ENCODE results near the gene MAD2L1BP.
"Not testable (repeated sequence)": the region's sequence is repeated elsewhere in the genome, so short reads cannot be mapped to it uniquely, and the experiment has no call there.

MAD2L1BP gene

GRCh38 chr6:43625393-43625992 is 10.1 kb upstream of the MAD2L1BP start:
- Histone ChIP-seq H3K4me1 (ENCODE audit: control insufficient read depth, insufficient read depth, low read length, poor library complexity, severe bottlenecking) (peaks cover 13% of the 10 kb centered on the region), H3K9me3 (ENCODE audit: control insufficient read depth, low read length) (no peaks in the 10 kb centered on the region), H3K27ac (ENCODE audit: insufficient read depth, low read length, poor library complexity, severe bottlenecking) (no peak overlapping the region), H3K27me3 (replicated peaks; ENCODE audit: control insufficient read depth, insufficient read depth, low read length, poor library complexity, severe bottlenecking) (no peaks in the 10 kb centered on the region), H3K4me3 (ENCODE audit: insufficient read depth, low read depth, low read length, poor library complexity, severe bottlenecking) (no peak overlapping the region), H3K36me3 (ENCODE audit: control insufficient read depth, insufficient read depth, low read length) (peaks cover 53% of the 10 kb centered on the region)
- DNase-seq: no peak

GRCh38 chr6:43627008-43627825 is 8.4 kb upstream of the MAD2L1BP start:
- Histone ChIP-seq H3K27me3 (replicated peaks; ENCODE audit: control insufficient read depth, insufficient read depth, low read length, poor library complexity, severe bottlenecking) (no peaks in the 10 kb centered on the region), H3K9me3 (ENCODE audit: control insufficient read depth, low read length) (no peaks in the 10 kb centered on the region), H3K4me3 (ENCODE audit: insufficient read depth, low read depth, low read length, poor library complexity, severe bottlenecking) (no peak overlapping the region), H3K27ac (ENCODE audit: insufficient read depth, low read length, poor library complexity, severe bottlenecking) (no peak overlapping the region), H3K36me3 (ENCODE audit: control insufficient read depth, insufficient read depth, low read length) (peaks cover 36% of the 10 kb centered on the region), H3K4me1 (ENCODE audit: control insufficient read depth, insufficient read depth, low read length, poor library complexity, severe bottlenecking) (peaks cover 13% of the 10 kb centered on the region)
- DNase-seq: no peak

GRCh38 chr6:43628393-43629103 is 7.1 kb upstream of the MAD2L1BP start:
- Histone ChIP-seq H3K9me3 (ENCODE audit: control insufficient read depth, low read length) (no peaks in the 10 kb centered on the region), H3K4me3 (ENCODE audit: insufficient read depth, low read depth, low read length, poor library complexity, severe bottlenecking) (peak overlapping the region; percentile 84), H3K36me3 (ENCODE audit: control insufficient read depth, insufficient read depth, low read length) (peaks cover 26% of the 10 kb centered on the region), H3K27me3 (replicated peaks; ENCODE audit: control insufficient read depth, insufficient read depth, low read length, poor library complexity, severe bottlenecking) (no peaks in the 10 kb centered on the region), H3K27ac (ENCODE audit: insufficient read depth, low read length, poor library complexity, severe bottlenecking) (peak overlapping the region; percentile 78), H3K4me1 (ENCODE audit: control insufficient read depth, insufficient read depth, low read length, poor library complexity, severe bottlenecking) (peaks cover 13% of the 10 kb centered on the region)
- peak; percentile 13 to 38 (median 31) for DNase-seq

- peaks cover 13% of the 10 kb centered on the region for H3K4me1 ChIP-seq (ENCODE audit: control insufficient read depth, insufficient read depth, low read length, poor library complexity, severe bottlenecking)
Observed at GRCh38 chr6:43629104-43629504, 6.5 kb upstream of the MAD2L1BP start, which contains the start of gene GTPBP2. Gene GTPBP2 (minus strand): TSS chr6:43629264. CDS start chr6:43629162, 102 bp downstream.

GRCh38 chr6:43629505-43630300 is 5.9 kb upstream of the MAD2L1BP start:
- Histone ChIP-seq H3K4me1 (ENCODE audit: control insufficient read depth, insufficient read depth, low read length, poor library complexity, severe bottlenecking) (peaks cover 13% of the 10 kb centered on the region), H3K9me3 (ENCODE audit: control insufficient read depth, low read length) (no peaks in the 10 kb centered on the region), H3K4me3 (ENCODE audit: insufficient read depth, low read depth, low read length, poor library complexity, severe bottlenecking) (peak overlapping the region; percentile 84), H3K27ac (ENCODE audit: insufficient read depth, low read length, poor library complexity, severe bottlenecking) (peak overlapping the region; percentile 79), H3K27me3 (replicated peaks; ENCODE audit: control insufficient read depth, insufficient read depth, low read length, poor library complexity, severe bottlenecking) (no peaks in the 10 kb centered on the region), H3K36me3 (ENCODE audit: control insufficient read depth, insufficient read depth, low read length) (peaks cover 14% of the 10 kb centered on the region)
- peak; percentile 85 to 86 (median 85) for DNase-seq

More at GRCh38 chr6:43629104-43629504, 6.5 kb upstream of the MAD2L1BP start, which contains the start of gene GTPBP2:
- peak; percentile 90 to 95 (median 94) for DNase-seq
- peaks cover 20% of the 10 kb centered on the region for H3K36me3 ChIP-seq (ENCODE audit: control insufficient read depth, insufficient read depth, low read length)
- H3K27me3 ChIP-seq (replicated peaks; ENCODE audit: control insufficient read depth, insufficient read depth, low read length, poor library complexity, severe bottlenecking): no peaks in the 10 kb centered on the region
- H3K27ac ChIP-seq (ENCODE audit: insufficient read depth, low read length, poor library complexity, severe bottlenecking): peak within 1 kb of the TSS; percentile 79
- H3K9me3 ChIP-seq (ENCODE audit: control insufficient read depth, low read length): no peaks in the 10 kb centered on the region
- H3K4me3 ChIP-seq (ENCODE audit: insufficient read depth, low read depth, low read length, poor library complexity, severe bottlenecking): peak within 1 kb of the TSS; percentile 84

GRCh38 chr6:43630980-43631619 is 4.5 kb upstream of the MAD2L1BP start:
- Histone ChIP-seq H3K27me3 (replicated peaks; ENCODE audit: control insufficient read depth, insufficient read depth, low read length, poor library complexity, severe bottlenecking) (no peaks in the 10 kb centered on the region), H3K4me1 (ENCODE audit: control insufficient read depth, insufficient read depth, low read length, poor library complexity, severe bottlenecking) (peaks cover 22% of the 10 kb centered on the region), H3K27ac (ENCODE audit: insufficient read depth, low read length, poor library complexity, severe bottlenecking) (no peak overlapping the region), H3K36me3 (ENCODE audit: control insufficient read depth, insufficient read depth, low read length) (peaks cover under 1% of the 10 kb centered on the region), H3K9me3 (ENCODE audit: control insufficient read depth, low read length) (no peaks in the 10 kb centered on the region), H3K4me3 (ENCODE audit: insufficient read depth, low read depth, low read length, poor library complexity, severe bottlenecking) (no peak overlapping the region)
- no peak for DNase-seq

GRCh38 chr6:43633002-43633401 is 2.6 kb upstream of the MAD2L1BP start:
- H3K9me3 ChIP-seq (ENCODE audit: control insufficient read depth, low read length); H3K27me3 ChIP-seq (replicated peaks; ENCODE audit: control insufficient read depth, insufficient read depth, low read length, poor library complexity, severe bottlenecking); H3K4me3 ChIP-seq (ENCODE audit: insufficient read depth, low read depth, low read length, poor library complexity, severe bottlenecking); DNase-seq; H3K27ac ChIP-seq (ENCODE audit: insufficient read depth, low read length, poor library complexity, severe bottlenecking); H3K36me3 ChIP-seq (ENCODE audit: control insufficient read depth, insufficient read depth, low read length): not testable (repeated sequence)
- peaks cover 26% of the 10 kb centered on the region for H3K4me1 ChIP-seq (ENCODE audit: control insufficient read depth, insufficient read depth, low read length, poor library complexity, severe bottlenecking)

- Histone ChIP-seq H3K4me3 (ENCODE audit: insufficient read depth, low read depth, low read length, poor library complexity, severe bottlenecking) (peak overlapping the region; percentile 85), H3K27me3 (replicated peaks; ENCODE audit: control insufficient read depth, insufficient read depth, low read length, poor library complexity, severe bottlenecking) (no peaks in the 10 kb centered on the region), H3K4me1 (ENCODE audit: control insufficient read depth, insufficient read depth, low read length, poor library complexity, severe bottlenecking) (peaks cover 29% of the 10 kb centered on the region), H3K36me3 (ENCODE audit: control insufficient read depth, insufficient read depth, low read length) (no peaks in the 10 kb centered on the region), H3K9me3 (ENCODE audit: control insufficient read depth, low read length) (no peaks in the 10 kb centered on the region), H3K27ac (ENCODE audit: insufficient read depth, low read length, poor library complexity, severe bottlenecking) (peak overlapping the region; percentile 75)
- no peak for DNase-seq
Observed at GRCh38 chr6:43634702-43635303, 837 bp upstream of the MAD2L1BP start.

GRCh38 chr6:43636308-43636659 is 644 bp downstream of the MAD2L1BP start:
- H3K36me3 ChIP-seq (ENCODE audit: control insufficient read depth, insufficient read depth, low read length): peaks cover 10% of the 10 kb centered on the region
- H3K9me3 ChIP-seq (ENCODE audit: control insufficient read depth, low read length): no peaks in the 10 kb centered on the region
- DNase-seq: no peak
- H3K27ac ChIP-seq (ENCODE audit: insufficient read depth, low read length, poor library complexity, severe bottlenecking): peak overlapping the region; percentile 75
- peak overlapping the region; percentile 85 for H3K4me3 ChIP-seq (ENCODE audit: insufficient read depth, low read depth, low read length, poor library complexity, severe bottlenecking)
- peaks cover 25% of the 10 kb centered on the region for H3K4me1 ChIP-seq (ENCODE audit: control insufficient read depth, insufficient read depth, low read length, poor library complexity, severe bottlenecking)
- no peaks in the 10 kb centered on the region for H3K27me3 ChIP-seq (replicated peaks; ENCODE audit: control insufficient read depth, insufficient read depth, low read length, poor library complexity, severe bottlenecking)

Data from effector memory CD4-positive, alpha-beta T cell (primary cell).